ENCODE measurements around the gene HIVEP3.

Gene HIVEP3

DNA sequence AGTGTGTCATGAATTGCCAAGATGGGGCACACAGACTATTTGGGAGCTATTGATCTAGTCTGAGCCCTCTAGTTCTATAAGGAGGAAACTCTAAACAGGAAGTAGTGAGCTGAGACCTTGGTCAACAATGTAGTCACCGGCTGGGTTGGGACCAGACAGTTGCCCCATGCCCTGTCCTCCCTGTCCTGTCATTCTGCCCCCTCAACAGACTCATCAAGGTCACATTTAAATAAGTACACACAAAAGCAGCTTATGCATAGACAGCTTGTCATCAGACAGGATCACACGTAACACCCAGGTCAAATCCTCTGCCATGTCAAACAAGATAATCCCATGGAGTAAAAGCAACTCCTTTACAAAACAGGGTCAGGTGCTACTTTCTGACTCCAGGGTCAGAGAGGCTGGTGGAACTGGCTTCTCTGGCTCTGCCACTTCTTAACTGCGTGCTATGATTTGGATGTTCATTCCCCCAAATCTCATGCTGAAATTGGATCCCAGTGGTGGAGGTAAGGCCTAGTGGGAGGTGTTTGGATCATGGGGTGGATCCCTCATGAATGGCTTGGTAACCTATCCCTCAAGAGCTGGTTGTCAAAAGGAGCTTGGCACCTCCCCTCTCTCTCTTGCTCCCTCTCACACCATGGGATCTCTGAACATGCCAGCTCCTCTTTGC, 128.9 kb downstream of the HIVEP3 start:
- no peaks in the 10 kb centered on the region for H3K9me3 ChIP-seq (ENCODE audit: low read length)
- no peak overlapping the region for H3K27ac ChIP-seq (ENCODE audit: low read depth, low read length)
- no peaks in the 10 kb centered on the region for H3K27me3 ChIP-seq (ENCODE audit: control insufficient read depth in 1 of 2, insufficient read depth in 2 of 2, low read length in 2 of 2)
- H3K9ac ChIP-seq (ENCODE audit: low read length): no peak overlapping the region
- no peak overlapping the region for H3K4me3 ChIP-seq (ENCODE audit: low read depth in 1 of 2, low read length in 2 of 2)
- no peaks in the 10 kb centered on the region for H3K36me3 ChIP-seq (ENCODE audit: insufficient read depth, low read length)
- peaks cover 2% of the 10 kb centered on the region for H3K4me1 ChIP-seq (ENCODE audit: insufficient read depth, low read length)

DNA sequence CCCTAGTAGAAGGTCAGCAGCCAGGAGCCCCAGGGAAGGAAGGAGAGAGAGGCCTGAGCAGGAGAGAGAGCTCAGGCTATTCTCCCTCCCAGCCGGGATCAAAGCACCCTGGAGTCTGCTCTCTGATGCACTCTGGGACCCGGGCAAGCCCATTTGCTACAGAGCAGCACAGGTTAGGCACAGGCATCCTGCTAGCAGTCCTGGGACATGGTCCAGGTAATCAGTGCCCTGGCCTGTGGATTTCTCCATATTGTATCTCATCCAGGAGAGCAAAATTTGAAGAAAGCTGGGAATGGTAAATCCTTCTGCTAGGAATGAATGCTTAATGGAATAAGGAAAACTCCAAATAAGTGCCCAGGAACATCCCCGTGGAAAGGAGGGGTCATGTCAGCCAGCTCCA, 130.3 kb downstream of the HIVEP3 start:
- no peak overlapping the region for H3K9ac ChIP-seq (ENCODE audit: low read length)

DNA sequence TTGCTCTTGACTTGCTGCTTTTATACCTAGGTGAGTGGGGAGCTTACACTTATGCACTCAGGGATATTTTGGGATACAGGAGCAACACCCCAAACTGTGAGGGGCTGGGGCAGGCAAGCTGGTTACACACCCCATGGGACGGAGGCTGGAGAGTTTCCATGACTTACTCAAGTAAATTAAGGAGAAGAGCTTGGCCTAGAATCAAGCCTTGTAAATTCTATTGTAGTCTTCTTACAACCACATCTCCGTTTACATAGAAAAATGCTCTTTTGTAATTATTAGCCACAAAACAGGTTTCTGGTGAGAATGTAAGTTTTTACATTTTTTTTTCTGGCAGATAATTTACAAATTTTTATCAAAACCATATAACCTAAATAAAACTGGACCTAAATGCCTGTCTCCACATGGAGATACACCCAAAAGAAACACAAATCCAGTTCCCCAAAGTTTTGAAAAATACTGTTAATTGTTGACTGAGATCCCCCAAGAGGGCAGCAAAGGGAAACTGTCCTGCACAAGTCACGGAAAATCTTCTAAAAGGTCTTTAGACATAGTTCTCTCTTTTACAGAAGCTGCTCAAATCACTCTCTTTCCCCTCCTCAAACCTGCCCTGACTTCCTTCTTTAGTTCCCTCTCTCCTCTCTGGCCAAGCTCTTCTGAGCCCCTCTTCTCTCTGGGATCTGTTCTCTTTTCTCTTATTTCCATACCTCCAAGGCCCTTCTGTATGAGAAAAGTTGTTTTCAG, 134.0 kb downstream of the HIVEP3 start:
- peaks cover 20% of the 10 kb centered on the region for H3K4me1 ChIP-seq (ENCODE audit: insufficient read depth, low read length)
- no peaks in the 10 kb centered on the region for H3K27me3 ChIP-seq (ENCODE audit: control insufficient read depth in 1 of 2, insufficient read depth in 2 of 2, low read length in 2 of 2)
- no peak overlapping the region for H3K4me3 ChIP-seq (ENCODE audit: low read depth in 1 of 2, low read length in 2 of 2)
- no peak overlapping the region for H3K9ac ChIP-seq (ENCODE audit: low read length)
- no peaks in the 10 kb centered on the region for H3K9me3 ChIP-seq (ENCODE audit: low read length)
- no peaks in the 10 kb centered on the region for H3K36me3 ChIP-seq (ENCODE audit: insufficient read depth, low read length)
- H3K27ac ChIP-seq (ENCODE audit: low read depth, low read length): no peak overlapping the region

More for the DNA sequence above, 130.3 kb downstream of the HIVEP3 start:
- Histone ChIP-seq H3K27me3 (ENCODE audit: control insufficient read depth in 1 of 2, insufficient read depth in 2 of 2, low read length in 2 of 2) (no peaks in the 10 kb centered on the region), H3K27ac (ENCODE audit: low read depth, low read length) (no peak overlapping the region), H3K4me3 (ENCODE audit: low read depth in 1 of 2, low read length in 2 of 2) (no peak overlapping the region), H3K36me3 (ENCODE audit: insufficient read depth, low read length) (no peaks in the 10 kb centered on the region), H3K4me1 (ENCODE audit: insufficient read depth, low read length) (peaks cover 12% of the 10 kb centered on the region), H3K9me3 (ENCODE audit: low read length) (no peaks in the 10 kb centered on the region)

DNA sequence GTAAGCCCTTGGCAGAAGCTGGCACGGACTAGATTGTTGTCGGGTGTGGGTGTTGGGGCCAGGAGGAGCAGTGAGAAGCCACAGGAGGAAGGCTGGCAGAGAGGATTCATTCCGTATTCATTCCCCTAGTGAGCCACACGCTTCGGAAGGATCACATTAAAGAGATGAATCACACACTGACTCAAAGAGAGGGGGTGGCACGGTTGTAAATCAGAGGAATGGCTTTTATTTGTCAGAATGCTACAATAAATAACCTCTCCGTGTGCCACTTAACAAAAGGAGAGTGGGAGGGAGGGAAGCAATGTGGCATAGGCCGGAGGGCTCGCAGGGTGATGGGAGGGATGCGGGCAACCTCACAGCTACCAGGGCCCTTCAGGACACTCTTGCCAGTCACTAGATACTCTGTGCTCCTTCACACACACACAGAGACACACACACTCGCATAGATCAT, 135.5 kb downstream of the HIVEP3 start:
- Histone ChIP-seq H3K36me3 (ENCODE audit: insufficient read depth, low read length) (no peaks in the 10 kb centered on the region), H3K27ac (ENCODE audit: low read depth, low read length) (no peak overlapping the region), H3K4me1 (ENCODE audit: insufficient read depth, low read length) (peaks cover 20% of the 10 kb centered on the region), H3K9me3 (ENCODE audit: low read length) (no peaks in the 10 kb centered on the region), H3K9ac (ENCODE audit: low read length) (no peak overlapping the region), H3K27me3 (ENCODE audit: control insufficient read depth in 1 of 2, insufficient read depth in 2 of 2, low read length in 2 of 2) (no peaks in the 10 kb centered on the region), H3K4me3 (ENCODE audit: low read depth in 1 of 2, low read length in 2 of 2) (no peak overlapping the region)

DNA sequence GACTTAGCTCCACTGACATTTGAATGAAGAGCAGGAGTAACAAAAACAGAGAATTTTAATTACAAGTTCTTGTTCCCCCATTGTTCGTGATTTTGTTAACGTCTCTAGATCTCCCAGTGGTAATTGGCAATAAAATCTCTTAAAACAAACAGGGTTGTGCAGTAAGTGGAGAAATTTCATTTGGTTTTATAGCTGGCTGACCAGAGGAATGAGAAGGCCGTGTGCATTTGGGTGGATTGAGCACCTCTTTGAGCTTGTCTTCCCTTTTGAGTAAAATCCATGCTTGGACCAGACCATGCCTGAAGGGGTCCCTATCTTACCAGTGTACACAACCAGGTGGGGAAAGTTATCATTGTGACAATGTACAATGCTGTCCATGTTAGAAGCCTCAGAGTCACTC, 137.8 kb downstream of the HIVEP3 start:
- Histone ChIP-seq H3K9me3 (ENCODE audit: low read length) (no peaks in the 10 kb centered on the region), H3K27ac (ENCODE audit: low read depth, low read length) (no peak overlapping the region), H3K4me3 (ENCODE audit: low read depth in 1 of 2, low read length in 2 of 2) (no peak overlapping the region), H3K4me1 (ENCODE audit: insufficient read depth, low read length) (peaks cover 20% of the 10 kb centered on the region), H3K9ac (ENCODE audit: low read length) (no peak overlapping the region), H3K27me3 (ENCODE audit: control insufficient read depth in 1 of 2, insufficient read depth in 2 of 2, low read length in 2 of 2) (no peaks in the 10 kb centered on the region), H3K36me3 (ENCODE audit: insufficient read depth, low read length) (no peaks in the 10 kb centered on the region)

DNA sequence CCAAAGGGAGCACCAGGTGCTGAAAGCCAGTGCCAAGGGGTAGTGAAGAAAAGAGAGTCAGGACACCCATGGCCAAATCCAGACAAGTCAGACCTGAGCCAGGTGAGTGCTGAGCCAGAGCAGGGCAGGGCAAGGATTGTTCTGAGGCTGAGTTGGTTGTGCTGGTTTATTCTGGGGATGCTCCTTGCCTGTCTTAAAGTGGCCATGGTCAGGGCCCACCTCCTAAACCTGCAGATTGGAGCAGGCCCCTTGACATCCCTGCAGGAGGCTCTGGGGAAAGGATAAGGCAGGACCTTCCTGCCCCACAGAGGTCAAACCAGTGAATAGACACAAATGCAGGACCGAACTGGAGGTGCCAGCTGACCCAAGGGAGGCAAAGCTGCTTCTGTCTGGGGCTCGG, 138.4 kb downstream of the HIVEP3 start:
- no peak overlapping the region for H3K27ac ChIP-seq (ENCODE audit: low read depth, low read length)
- H3K9ac ChIP-seq (ENCODE audit: low read length): no peak overlapping the region
- H3K4me3 ChIP-seq (ENCODE audit: low read depth in 1 of 2, low read length in 2 of 2): no peak overlapping the region
- peaks cover 20% of the 10 kb centered on the region for H3K4me1 ChIP-seq (ENCODE audit: insufficient read depth, low read length)
- no peaks in the 10 kb centered on the region for H3K36me3 ChIP-seq (ENCODE audit: insufficient read depth, low read length)
- H3K9me3 ChIP-seq (ENCODE audit: low read length): no peaks in the 10 kb centered on the region
- no peaks in the 10 kb centered on the region for H3K27me3 ChIP-seq (ENCODE audit: control insufficient read depth in 1 of 2, insufficient read depth in 2 of 2, low read length in 2 of 2)

DNA sequence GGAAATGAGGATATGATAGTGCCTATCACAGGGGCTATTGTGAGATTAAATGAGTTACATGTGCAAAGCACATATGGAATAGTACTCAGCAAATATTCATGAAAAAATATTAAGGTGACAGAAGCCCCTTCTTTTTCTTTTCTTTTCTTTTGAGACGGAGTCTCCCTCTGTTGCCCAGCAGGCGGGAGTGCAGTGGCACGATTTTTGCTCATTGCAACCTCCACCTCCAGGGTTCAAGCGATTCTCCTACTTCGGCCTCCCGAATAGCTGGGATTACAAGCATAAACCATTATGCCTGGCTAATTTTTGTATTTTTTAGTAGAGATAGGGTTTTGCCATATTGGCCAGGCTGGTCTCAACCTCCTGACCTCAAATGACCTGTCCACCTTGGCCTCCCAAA, 139.4 kb downstream of the HIVEP3 start:
- H3K27me3 ChIP-seq (ENCODE audit: control insufficient read depth in 1 of 2, insufficient read depth in 2 of 2, low read length in 2 of 2): no peaks in the 10 kb centered on the region
- H3K4me1 ChIP-seq (ENCODE audit: insufficient read depth, low read length): peaks cover 14% of the 10 kb centered on the region
- H3K9me3 ChIP-seq (ENCODE audit: low read length): no peaks in the 10 kb centered on the region
- no peaks in the 10 kb centered on the region for H3K36me3 ChIP-seq (ENCODE audit: insufficient read depth, low read length)
- no peak overlapping the region for H3K27ac ChIP-seq (ENCODE audit: low read depth, low read length)
- H3K9ac ChIP-seq (ENCODE audit: low read length): no peak overlapping the region
- no peak overlapping the region for H3K4me3 ChIP-seq (ENCODE audit: low read depth in 1 of 2, low read length in 2 of 2)

DNA sequence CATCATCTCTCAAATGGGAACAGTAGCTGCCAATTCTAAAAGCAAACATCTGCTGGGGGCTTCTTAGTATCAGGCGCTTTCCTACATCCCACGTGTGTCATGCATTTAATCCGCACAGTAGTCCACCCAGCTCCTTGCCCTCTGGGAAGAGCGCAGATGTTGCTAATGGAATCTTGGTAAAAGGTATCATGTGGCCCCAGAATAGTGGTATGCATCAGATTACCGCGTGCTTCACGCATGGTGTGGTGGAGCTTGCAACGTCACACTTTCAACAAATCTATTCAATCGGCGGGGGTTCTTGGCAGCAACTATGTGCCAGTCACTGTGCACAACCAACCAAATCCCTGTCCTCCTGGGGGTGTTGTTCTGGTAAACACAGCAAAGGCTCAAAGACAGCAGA, 141.0 kb downstream of the HIVEP3 start:
- H3K27ac ChIP-seq (ENCODE audit: low read depth, low read length): no peak overlapping the region
- H3K27me3 ChIP-seq (ENCODE audit: control insufficient read depth in 1 of 2, insufficient read depth in 2 of 2, low read length in 2 of 2): no peaks in the 10 kb centered on the region
- no peak overlapping the region for H3K9ac ChIP-seq (ENCODE audit: low read length)
- H3K9me3 ChIP-seq (ENCODE audit: low read length): no peaks in the 10 kb centered on the region
- no peaks in the 10 kb centered on the region for H3K36me3 ChIP-seq (ENCODE audit: insufficient read depth, low read length)
- H3K4me1 ChIP-seq (ENCODE audit: insufficient read depth, low read length): peaks cover under 1% of the 10 kb centered on the region
- no peak overlapping the region for H3K4me3 ChIP-seq (ENCODE audit: low read depth in 1 of 2, low read length in 2 of 2)

DNA sequence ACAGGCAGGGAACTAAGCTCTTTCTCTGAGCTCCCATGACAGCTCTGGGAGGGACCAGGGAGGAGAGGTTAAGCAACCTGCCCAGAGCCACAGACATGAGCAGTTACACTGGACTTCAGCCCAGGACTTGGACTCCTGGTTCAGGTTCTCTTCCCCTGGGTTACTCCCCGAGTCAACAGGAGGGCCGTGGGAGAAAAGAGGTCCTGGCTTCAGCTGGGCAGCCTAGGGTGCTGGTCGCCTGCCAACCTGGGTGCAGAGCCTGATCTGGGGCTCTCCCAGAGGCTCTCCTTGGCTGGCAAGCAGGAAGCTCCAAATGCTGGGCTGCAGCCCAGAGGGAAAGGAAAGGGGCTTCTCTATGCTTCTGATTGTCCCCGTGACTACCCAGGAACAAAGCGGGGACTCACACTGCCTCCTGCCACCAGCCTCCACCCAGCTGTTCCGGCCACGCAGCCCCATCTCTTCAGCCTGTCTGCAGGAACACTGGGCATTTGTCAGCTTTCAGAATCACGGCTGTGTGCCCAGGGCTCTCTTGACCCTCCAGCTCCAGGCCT, 141.8 kb downstream of the HIVEP3 start:
- no peak overlapping the region for H3K4me3 ChIP-seq (ENCODE audit: low read depth in 1 of 2, low read length in 2 of 2)
- H3K27ac ChIP-seq (ENCODE audit: low read depth, low read length): no peak overlapping the region
- no peaks in the 10 kb centered on the region for H3K27me3 ChIP-seq (ENCODE audit: control insufficient read depth in 1 of 2, insufficient read depth in 2 of 2, low read length in 2 of 2)
- no peaks in the 10 kb centered on the region for H3K4me1 ChIP-seq (ENCODE audit: insufficient read depth, low read length)
- H3K36me3 ChIP-seq (ENCODE audit: insufficient read depth, low read length): no peaks in the 10 kb centered on the region
- no peaks in the 10 kb centered on the region for H3K9me3 ChIP-seq (ENCODE audit: low read length)
- no peak overlapping the region for H3K9ac ChIP-seq (ENCODE audit: low read length)

DNA sequence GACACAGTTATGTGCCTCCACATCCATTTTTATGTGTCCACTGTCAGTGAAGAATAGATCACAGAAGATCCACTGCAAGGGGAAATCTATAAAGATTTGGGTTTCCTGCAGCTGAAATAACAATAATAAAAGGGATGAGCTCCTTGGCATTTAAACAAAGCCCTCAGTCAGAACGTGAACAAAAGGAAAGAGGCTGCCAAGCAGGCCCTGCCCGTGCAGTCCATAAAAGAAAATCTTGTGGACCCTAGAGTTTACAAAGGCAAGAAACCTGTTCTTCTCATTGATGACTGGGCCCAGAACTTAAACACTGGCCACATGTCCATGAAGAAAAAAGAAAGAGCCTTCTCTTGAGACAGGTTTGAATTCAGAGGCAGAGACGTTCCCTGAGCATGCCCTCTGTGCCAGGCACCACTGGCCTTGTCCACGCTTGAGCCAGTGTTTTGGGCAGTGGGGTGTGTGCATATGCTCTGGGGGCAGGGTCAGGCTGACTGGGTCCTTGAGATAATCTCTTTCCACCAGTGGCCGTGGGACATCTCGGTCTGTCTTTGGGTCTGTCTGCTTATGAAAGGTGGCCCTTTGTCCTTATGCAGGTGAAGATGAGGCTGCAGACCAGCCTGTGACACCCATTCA, 142.7 kb downstream of the HIVEP3 start:
- Histone ChIP-seq H3K9me3 (ENCODE audit: low read length) (no peaks in the 10 kb centered on the region), H3K27ac (ENCODE audit: low read depth, low read length) (no peak overlapping the region), H3K4me1 (ENCODE audit: insufficient read depth, low read length) (no peaks in the 10 kb centered on the region), H3K36me3 (ENCODE audit: insufficient read depth, low read length) (no peaks in the 10 kb centered on the region), H3K9ac (ENCODE audit: low read length) (no peak overlapping the region), H3K4me3 (ENCODE audit: low read depth in 1 of 2, low read length in 2 of 2) (no peak overlapping the region), H3K27me3 (ENCODE audit: control insufficient read depth in 1 of 2, insufficient read depth in 2 of 2, low read length in 2 of 2) (no peaks in the 10 kb centered on the region)

DNA sequence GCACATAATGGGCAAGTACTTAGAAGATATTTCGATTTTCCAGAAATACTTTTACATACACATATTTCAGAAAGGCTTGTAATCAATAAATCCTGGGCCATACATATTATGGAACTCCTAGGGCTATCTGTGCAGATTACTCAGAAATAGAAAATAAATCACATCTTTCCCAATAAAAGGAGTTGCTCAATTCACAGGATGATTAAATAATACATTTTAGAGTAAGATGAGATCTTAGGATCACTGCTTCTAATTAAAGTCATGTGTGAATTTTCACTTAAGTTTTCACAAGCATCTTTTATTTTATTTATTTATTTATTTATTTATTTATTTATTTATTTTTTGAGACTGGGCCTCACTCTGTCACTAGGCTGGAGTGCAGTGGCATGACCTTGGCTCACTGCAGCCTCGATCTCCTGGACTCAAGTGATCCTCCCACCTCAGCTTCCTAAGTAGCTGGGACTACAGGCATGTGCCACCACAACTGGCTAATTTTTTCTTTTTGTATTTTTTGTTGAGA, 144.2 kb downstream of the HIVEP3 start:
- Histone ChIP-seq H3K9ac (ENCODE audit: low read length) (no peak overlapping the region), H3K9me3 (ENCODE audit: low read length) (no peaks in the 10 kb centered on the region), H3K4me3 (ENCODE audit: low read depth in 1 of 2, low read length in 2 of 2) (no peak overlapping the region), H3K27me3 (ENCODE audit: control insufficient read depth in 1 of 2, insufficient read depth in 2 of 2, low read length in 2 of 2) (no peaks in the 10 kb centered on the region), H3K4me1 (ENCODE audit: insufficient read depth, low read length) (no peaks in the 10 kb centered on the region), H3K36me3 (ENCODE audit: insufficient read depth, low read length) (no peaks in the 10 kb centered on the region), H3K27ac (ENCODE audit: low read depth, low read length) (no peak overlapping the region)
